Measurements from ENCODE around the gene ERLEC1.
"Not testable (repeated sequence)": the region's sequence is repeated elsewhere in the genome, so short reads cannot be mapped to it uniquely, and the experiment has no call there.

ERLEC1 gene

GRCh38 chr2:53842891-53843290 is 56.0 kb downstream of the ERLEC1 start:
- ChIA-PET POLR2A (no interaction called here), CTCF (no interaction called here)
- TF ChIP-seq FOXK2 (IDR thresholded peaks at IDR 0.05) (no peak), SP1 (IDR thresholded peaks at IDR 0.05) (no peak), NFRKB (IDR thresholded peaks at IDR 0.05) (no peak), BHLHE40 (IDR thresholded peaks at IDR 0.05; ENCODE audit: borderline replicate concordance) (no peak), ZNF384 (IDR thresholded peaks at IDR 0.05) (no peak), CTBP1 (IDR thresholded peaks at IDR 0.05; ENCODE audit: borderline replicate concordance) (no peak), SUZ12 (IDR thresholded peaks at IDR 0.05) (no peak), ELF4 (IDR thresholded peaks at IDR 0.05) (no peak), FOXA1 (IDR thresholded peaks at IDR 0.05) (no peak), TARDBP (IDR thresholded peaks at IDR 0.05) (no peak), L3MBTL2 (conservative IDR thresholded peaks at IDR 0.05) (no peak), HDGF (IDR thresholded peaks at IDR 0.05; ENCODE audit: borderline replicate concordance) (no peak), PKNOX1 (IDR thresholded peaks at IDR 0.05) (no peak), FOXM1 (IDR thresholded peaks at IDR 0.05; ENCODE audit: borderline replicate concordance) (no peak), ARNT (IDR thresholded peaks at IDR 0.05) (no peak), LEF1 (IDR thresholded peaks at IDR 0.05; ENCODE audit: borderline replicate concordance) (no peak)
- no peak for DNase-seq (ENCODE audit: extremely low spot score)

GRCh38 chr2:53843595-53843994 is 56.8 kb downstream of the ERLEC1 start:
- ChIA-PET POLR2A (no interaction called here), CTCF (no interaction called here)
- TF ChIP-seq CTBP1 (IDR thresholded peaks at IDR 0.05; ENCODE audit: borderline replicate concordance): no peak
- no peak for TF ChIP-seq ARNT (IDR thresholded peaks at IDR 0.05)
- TF ChIP-seq SUZ12 (IDR thresholded peaks at IDR 0.05): no peak
- TF ChIP-seq HDGF (IDR thresholded peaks at IDR 0.05; ENCODE audit: borderline replicate concordance): no peak
- DNase-seq (ENCODE audit: extremely low spot score): no peak

GRCh38 chr2:53848062-53848461 is 61.2 kb downstream of the ERLEC1 start:
- no peak for DNase-seq (ENCODE audit: extremely low spot score)
- ChIA-PET CTCF (no interaction called here), POLR2A (no interaction called here)
- no peak for TF ChIP-seq ELF4 (IDR thresholded peaks at IDR 0.05)
- TF ChIP-seq PKNOX1 (IDR thresholded peaks at IDR 0.05): no peak
- no peak for TF ChIP-seq FOXK2 (IDR thresholded peaks at IDR 0.05)
- no peak for TF ChIP-seq NFRKB (IDR thresholded peaks at IDR 0.05)
- no peak for TF ChIP-seq SUZ12 (IDR thresholded peaks at IDR 0.05)
- TF ChIP-seq LEF1 (IDR thresholded peaks at IDR 0.05; ENCODE audit: borderline replicate concordance): no peak
- TF ChIP-seq TARDBP (IDR thresholded peaks at IDR 0.05): no peak
- no peak for TF ChIP-seq FOXM1 (IDR thresholded peaks at IDR 0.05; ENCODE audit: borderline replicate concordance)
- TF ChIP-seq FOXA1 (IDR thresholded peaks at IDR 0.05): no peak
- no peak for TF ChIP-seq ARNT (IDR thresholded peaks at IDR 0.05)
- no peak for TF ChIP-seq SP1 (IDR thresholded peaks at IDR 0.05)
- TF ChIP-seq ZNF384 (IDR thresholded peaks at IDR 0.05): no peak
- TF ChIP-seq CTBP1 (IDR thresholded peaks at IDR 0.05; ENCODE audit: borderline replicate concordance): no peak
- no peak for TF ChIP-seq BHLHE40 (IDR thresholded peaks at IDR 0.05; ENCODE audit: borderline replicate concordance)
- TF ChIP-seq L3MBTL2 (conservative IDR thresholded peaks at IDR 0.05): no peak
- no peak for TF ChIP-seq HDGF (IDR thresholded peaks at IDR 0.05; ENCODE audit: borderline replicate concordance)

GRCh38 chr2:53851052-53851757 is 64.4 kb downstream of the ERLEC1 start:
- DNase-seq (ENCODE audit: extremely low spot score); CTCF ChIA-PET: not testable (repeated sequence)
- POLR2A ChIA-PET: interaction anchor here (1.0 kb wide), 1 partner anchor 21 kb away, joined by 3 read pairs; no protein-coding TSS in a partner anchor

- DNase-seq (ENCODE audit: extremely low spot score): no peak
- TF ChIP-seq SUZ12 (IDR thresholded peaks at IDR 0.05): no peak
- no peak for TF ChIP-seq FOXM1 (IDR thresholded peaks at IDR 0.05; ENCODE audit: borderline replicate concordance)
- CTCF ChIA-PET: no interaction called here
- POLR2A ChIA-PET: no interaction called here
These were observed 65.7 kb downstream of the ERLEC1 start for GRCh38 chr2:53852532-53852931.

- TF ChIP-seq CTBP1 (IDR thresholded peaks at IDR 0.05; ENCODE audit: borderline replicate concordance) (no peak), ELF4 (IDR thresholded peaks at IDR 0.05) (no peak), SP1 (IDR thresholded peaks at IDR 0.05) (no peak), FOXK2 (IDR thresholded peaks at IDR 0.05) (no peak)
- no peak for DNase-seq (ENCODE audit: extremely low spot score)
- ChIA-PET CTCF (no interaction called here), POLR2A (no interaction called here)
These were observed 67.8 kb downstream of the ERLEC1 start for GRCh38 chr2:53854678-53855077.

GRCh38 chr2:53856272-53856671 is 69.4 kb downstream of the ERLEC1 start:
- DNase-seq (ENCODE audit: extremely low spot score): no peak
- ChIA-PET CTCF (no interaction called here), POLR2A (no interaction called here)

More at GRCh38 chr2:53856272-53856671, 69.4 kb downstream of the ERLEC1 start:
- no peak for TF ChIP-seq LEF1 (IDR thresholded peaks at IDR 0.05; ENCODE audit: borderline replicate concordance)
- TF ChIP-seq SUZ12 (IDR thresholded peaks at IDR 0.05): no peak
- no peak for TF ChIP-seq HDGF (IDR thresholded peaks at IDR 0.05; ENCODE audit: borderline replicate concordance)
- TF ChIP-seq L3MBTL2 (conservative IDR thresholded peaks at IDR 0.05): no peak
- no peak for TF ChIP-seq ARNT (IDR thresholded peaks at IDR 0.05)

Measured in HEK293T (cell line).